Activated B cell treated with CpG ODN at 0.5 μM for 24 hours (primary cell): ENCODE data around the gene PTPRD. TPM values are rescaled to one million over a fixed set of nuclear protein-coding genes. Genes with fewer than 3 reads are reported as not detected.

Source experiments
- ATAC-seq: fragments of 200-7000 bp; cut with Tn5 transposase; one replicate; pipeline ENCODE4 v1.10.0; 2021; ENCODE audit warnings: low read depth, mild to moderate bottlenecking, moderate library complexity
- CTCF ChIA-PET: fragments of 350-600 bp; sonication (Branson Sonifier 250); formaldehyde crosslinking; loops from one replicate; lab custom pipeline; 2021; ENCODE audit warnings: antibody characterized with exemption; lab: Charles Lee
- POLR2A ChIA-PET: fragments of 350-600 bp; sonication (Branson Sonifier 250); formaldehyde crosslinking; loops from one replicate; lab custom pipeline; 2021; ENCODE audit warnings: antibody characterized with exemption; lab: Charles Lee
- DNase-seq: peaks from one replicate; pipeline ENCODE4 v3.0.0; 2022
- H3K27ac Mint-ChIP-seq: one replicate; pipeline ENCODE4 v1.8.0; 2020; ENCODE audit warnings: mixed read lengths
- H3K27me3 Mint-ChIP-seq: one replicate; pipeline ENCODE4 v1.8.0; 2021; ENCODE audit warnings: mixed read lengths
- H3K36me3 Mint-ChIP-seq: one replicate; pipeline ENCODE4 v1.8.0; 2021; ENCODE audit warnings: low read depth, mixed read lengths
- H3K4me1 Mint-ChIP-seq: one replicate; pipeline ENCODE4 v1.8.0; 2021; ENCODE audit warnings: mixed read lengths
- H3K4me3 Mint-ChIP-seq: one replicate; pipeline ENCODE4 v1.8.0; 2020; ENCODE audit warnings: mild to moderate bottlenecking, mixed read lengths
- H3K9me3 Mint-ChIP-seq: one replicate; pipeline ENCODE4 v1.8.0; 2020; ENCODE audit warnings: mixed read lengths
- CTCF ChIP-seq: fragments of 200-600 bp; IDR thresholded peaks from one replicate; pipeline ENCODE4 v1.8.0; 2022; ENCODE audit warnings: antibody characterized with exemption, mild to moderate bottlenecking
- intact Hi-C: fragments of 100-400 bp; cut with micrococcal nuclease; formaldehyde crosslinking; loops from one replicate; pipeline ENCODE4 v1.15.1; 2024
- total RNA-seq: library from RNA; stranded (reverse); gene quantifications from 2 replicates; pipeline ENCODE4 v1.2.3, GENCODE V29; 2022

The PTPRD gene
- total RNA-seq, 1 donor from 2014 or later: 0.04 TPM

GRCh38 chr9:10562581-10563343, 50.0 kb downstream of the PTPRD start:
- no peak for ATAC-seq

GRCh38 chr9:10548348-10548747, 64.5 kb downstream of the PTPRD start:
- no peaks in the 10 kb centered on the region for H3K27me3 Mint-ChIP-seq
- no peak overlapping the region for H3K4me3 Mint-ChIP-seq
- no peaks in the 10 kb centered on the region for H3K4me1 Mint-ChIP-seq
- ChIA-PET CTCF (no interaction called here), POLR2A (no interaction called here)
- no peak overlapping the region for H3K27ac Mint-ChIP-seq
- DNase-seq (no peak), ATAC-seq (no peak)
- TF ChIP-seq CTCF: no peak
- H3K9me3 Mint-ChIP-seq: peaks cover 3% of the 10 kb centered on the region
- no peaks in the 10 kb centered on the region for H3K36me3 Mint-ChIP-seq
- intact Hi-C loops: no loop called here

More at GRCh38 chr9:10562581-10563343, 50.0 kb downstream of the PTPRD start:
- no peak for DNase-seq
- TF ChIP-seq CTCF: no peak
- intact Hi-C loops: no loop called here
- Mint-ChIP-seq H3K4me1 (no peaks in the 10 kb centered on the region), H3K9me3 (peaks cover 3% of the 10 kb centered on the region), H3K4me3 (no peak overlapping the region), H3K36me3 (no peaks in the 10 kb centered on the region), H3K27me3 (no peaks in the 10 kb centered on the region), H3K27ac (no peak overlapping the region)
- ChIA-PET POLR2A (no interaction called here), CTCF (no interaction called here)

- H3K27me3 Mint-ChIP-seq: no peaks in the 10 kb centered on the region
- CTCF ChIA-PET: no interaction called here
- no peak overlapping the region for H3K27ac Mint-ChIP-seq
- no peaks in the 10 kb centered on the region for H3K36me3 Mint-ChIP-seq
- intact Hi-C loops: no loop called here
- no peak overlapping the region for H3K4me3 Mint-ChIP-seq
- no peaks in the 10 kb centered on the region for H3K4me1 Mint-ChIP-seq
- peaks cover 4% of the 10 kb centered on the region for H3K9me3 Mint-ChIP-seq
- ATAC-seq: no peak
- no peak for TF ChIP-seq CTCF
- DNase-seq: no peak
- POLR2A ChIA-PET: no interaction called here
Measured at GRCh38 chr9:10538073-10538472, 74.7 kb downstream of the PTPRD start.

GRCh38 chr9:10534850-10535249, 78.0 kb downstream of the PTPRD start:
- DNase-seq (no peak), ATAC-seq (no peak)
- Mint-ChIP-seq H3K4me3 (no peak overlapping the region), H3K27ac (no peak overlapping the region), H3K4me1 (no peaks in the 10 kb centered on the region), H3K27me3 (no peaks in the 10 kb centered on the region), H3K36me3 (no peaks in the 10 kb centered on the region), H3K9me3 (peaks cover 4% of the 10 kb centered on the region)
- TF ChIP-seq CTCF: no peak
- POLR2A ChIA-PET: no interaction called here
- CTCF ChIA-PET: no interaction called here
- intact Hi-C loops: no loop called here

GRCh38 chr9:10525972-10526371, 86.8 kb downstream of the PTPRD start:
- H3K27ac Mint-ChIP-seq: no peak overlapping the region
- no peak for TF ChIP-seq CTCF
- CTCF ChIA-PET: no interaction called here
- no peaks in the 10 kb centered on the region for H3K36me3 Mint-ChIP-seq
- intact Hi-C loops: no loop called here
- no peak overlapping the region for H3K4me3 Mint-ChIP-seq
- H3K4me1 Mint-ChIP-seq: no peaks in the 10 kb centered on the region
- H3K9me3 Mint-ChIP-seq: no peaks in the 10 kb centered on the region
- H3K27me3 Mint-ChIP-seq: no peaks in the 10 kb centered on the region
- no peak for ATAC-seq
- DNase-seq: no peak
- POLR2A ChIA-PET: no interaction called here
